RWPE2 (cell line): ENCODE results near the gene RAB11FIP5.
"Not testable (repeated sequence)": the region's sequence is repeated elsewhere in the genome, so short reads cannot be mapped to it uniquely, and the experiment has no call there.

Experiments
- ATAC-seq: fragments of 200-7000 bp; cut with Tn5 transposase; 3 replicates; pipeline ENCODE4 v1.9.1; 2021; ENCODE audit warnings: low read depth
- DNase-seq: peaks from one replicate; pipeline ENCODE4 v3.0.0-alpha.2; 2020; ENCODE audit warnings: low spot score
- H3K27ac ChIP-seq: fragments of 450-650 bp; 2 replicates; pipeline ENCODE4 v1.5.1; 2017; ENCODE audit warnings: mild to moderate bottlenecking; ENCODE audit not compliant: poor library complexity, severe bottlenecking
- H3K27me3 ChIP-seq: fragments of 250-450 bp; sonication (Bioruptor Pico); 2 replicates; pipeline ENCODE4 v1.5.1; 2021; ENCODE audit warnings: mild to moderate bottlenecking, moderate library complexity; ENCODE audit not compliant: insufficient read depth, poor library complexity, severe bottlenecking
- H3K36me3 ChIP-seq: fragments of 250-450 bp; sonication (Bioruptor Pico); 2 replicates; pipeline ENCODE4 v1.5.1; 2020; ENCODE audit warnings: low read depth, mild to moderate bottlenecking, moderate library complexity
- H3K4me1 ChIP-seq: fragments of 250-450 bp; sonication (Bioruptor Pico); 2 replicates; pipeline ENCODE4 v1.5.1; 2021; ENCODE audit warnings: mild to moderate bottlenecking, moderate library complexity; ENCODE audit not compliant: insufficient read depth, poor library complexity, severe bottlenecking
- H3K4me3 ChIP-seq: fragments of 250-450 bp; sonication (Bioruptor Pico); 2 replicates; pipeline ENCODE4 v1.5.1; 2021; ENCODE audit warnings: mild to moderate bottlenecking, moderate library complexity; ENCODE audit not compliant: severe bottlenecking
- H3K9me3 ChIP-seq: fragments of 250-450 bp; sonication (Bioruptor Pico); 2 replicates; pipeline ENCODE4 v1.5.1; 2021; ENCODE audit warnings: mild to moderate bottlenecking, moderate library complexity; ENCODE audit not compliant: severe bottlenecking
- CTCF ChIP-seq: fragments of 450-650 bp; IDR thresholded peaks from one replicate; pipeline ENCODE4 v1.5.1; 2017; ENCODE audit warnings: mild to moderate bottlenecking, moderate library complexity; ENCODE audit not compliant: poor library complexity, severe bottlenecking

Gene RAB11FIP5

GRCh38 chr2:73069041-73069854 lies 43.5 kb downstream of the RAB11FIP5 start:
- Histone ChIP-seq H3K9me3 (no peaks in the 10 kb centered on the region), H3K27me3 (no peaks in the 10 kb centered on the region), H3K27ac (no peak overlapping the region), H3K4me3 (no peak overlapping the region), H3K36me3 (no peaks in the 10 kb centered on the region), H3K4me1 (peaks cover 17% of the 10 kb centered on the region)
- no peak for TF ChIP-seq CTCF
- no peak for ATAC-seq
- no peak for DNase-seq

- ATAC-seq, result peak; percentile 13; the same call in 1 of the 3 replicates
- no peak overlapping the region for H3K27ac ChIP-seq
- no peak overlapping the region for H3K4me3 ChIP-seq
- H3K4me1 ChIP-seq, result peaks cover 28% of the 10 kb centered on the region
- DNase-seq, result no peak
- H3K9me3 ChIP-seq, result no peaks in the 10 kb centered on the region
- H3K27me3 ChIP-seq, result no peaks in the 10 kb centered on the region
- no peak for TF ChIP-seq CTCF
- no peaks in the 10 kb centered on the region for H3K36me3 ChIP-seq
These were observed 44.6 kb downstream of the RAB11FIP5 start for GRCh38 chr2:73068147-73068546.

GRCh38 chr2:73067043-73067442 lies 45.7 kb downstream of the RAB11FIP5 start:
- DNase-seq, result no peak
- Histone ChIP-seq H3K36me3 (no peaks in the 10 kb centered on the region), H3K4me3 (no peak overlapping the region), H3K4me1 (peaks cover 29% of the 10 kb centered on the region), H3K9me3 (no peaks in the 10 kb centered on the region), H3K27ac (no peak overlapping the region), H3K27me3 (no peaks in the 10 kb centered on the region)
- no peak for TF ChIP-seq CTCF
- ATAC-seq, result no peak

GRCh38 chr2:73065070-73065469 lies 47.7 kb downstream of the RAB11FIP5 start:
- not testable (repeated sequence) for H3K9me3 ChIP-seq, H3K4me3 ChIP-seq, H3K27me3 ChIP-seq, ATAC-seq, DNase-seq, H3K36me3 ChIP-seq
- H3K27ac ChIP-seq, result peak overlapping the region; percentile 64
- H3K4me1 ChIP-seq, result peaks cover 29% of the 10 kb centered on the region

- no peak for DNase-seq
- Histone ChIP-seq H3K27ac (peak overlapping the region; percentile 64), H3K4me1 (peaks cover 24% of the 10 kb centered on the region), H3K4me3 (no peak overlapping the region), H3K9me3 (no peaks in the 10 kb centered on the region), H3K27me3 (no peaks in the 10 kb centered on the region), H3K36me3 (peaks cover 6% of the 10 kb centered on the region; the same call in 1 of the 2 replicates)
- no peak for TF ChIP-seq CTCF
- peak; percentile 84 for ATAC-seq
These were observed 48.6 kb downstream of the RAB11FIP5 start for GRCh38 chr2:73063909-73064875.
